Natural killer cell (primary cell): ENCODE measurements around the gene MEN1. TPM values are rescaled to one million over a fixed set of nuclear protein-coding genes. Genes with fewer than 3 reads are reported as not detected.
A peak's percentile ranks its signal among the peaks of the same experiment; 100 is the strongest.

Experiments used
- ATAC-seq, 3 donors: fragments of 150-1000 bp in 2 of 3; fragments of 200-7000 bp in 1 of 3; cut with Tn5 transposase; 1 replicate in 1 of 3; 2 replicates in 2 of 3; pipeline ENCODE4 v1.10.0; 2021; ENCODE audit warnings: mild to moderate bottlenecking in 2 of 3, moderate library complexity in 2 of 3
- DNase-seq, 2 donors: peaks; one replicate each; pipeline versions ENCODE4 v3.0.0 to v3.0.0-alpha.2; 2013 to 2021; ENCODE audit warnings: mixed read lengths in 1 of 2
- H3K27ac ChIP-seq: one replicate; pipeline ENCODE4 v1.5.1; 2013; ENCODE audit warnings: mild to moderate bottlenecking, low read length
- H3K27me3 ChIP-seq: one replicate; pipeline ENCODE4 v1.6.1; 2013; ENCODE audit warnings: low read length; ENCODE audit not compliant: control insufficient read depth, insufficient read depth
- H3K36me3 ChIP-seq: one replicate; pipeline ENCODE4 v1.6.1; 2013; ENCODE audit warnings: low read length; ENCODE audit not compliant: control insufficient read depth, insufficient read depth
- H3K4me1 ChIP-seq: one replicate; pipeline ENCODE4 v1.6.1; 2013; ENCODE audit warnings: low read length; ENCODE audit not compliant: control insufficient read depth, insufficient read depth
- H3K4me3 ChIP-seq: one replicate; pipeline ENCODE4 v1.5.1; 2013; ENCODE audit warnings: low read length
- H3K9me3 ChIP-seq: one replicate; pipeline ENCODE4 v1.6.1; 2013; ENCODE audit warnings: low read length; ENCODE audit not compliant: control insufficient read depth, insufficient read depth
- H3K27ac Mint-ChIP-seq, 2 donors: one replicate each; pipeline ENCODE4 v1.8.0; 2022; ENCODE audit warnings: mild to moderate bottlenecking in 2 of 2, mixed read lengths in 2 of 2, moderate library complexity in 1 of 2
- H3K27me3 Mint-ChIP-seq, 2 donors: one replicate each; pipeline ENCODE4 v1.8.0; 2022; ENCODE audit warnings: low read depth in 2 of 2, mixed read lengths in 2 of 2
- H3K36me3 Mint-ChIP-seq: one replicate; pipeline ENCODE4 v1.8.0; 2022; ENCODE audit warnings: mixed read lengths
- H3K4me1 Mint-ChIP-seq, 2 donors: one replicate each; pipeline ENCODE4 v1.8.0; 2022; ENCODE audit warnings: mixed read lengths in 2 of 2
- H3K4me3 Mint-ChIP-seq: one replicate; pipeline ENCODE4 v1.8.0; 2022; ENCODE audit warnings: mild to moderate bottlenecking, moderate library complexity, mixed read lengths
- H3K9me3 Mint-ChIP-seq, 2 donors: one replicate each; pipeline ENCODE4 v1.8.0; 2022; ENCODE audit warnings: mixed read lengths in 2 of 2
- CTCF ChIP-seq: fragments of 200-600 bp; IDR thresholded peaks from one replicate; pipeline ENCODE4 v1.8.0; 2022; ENCODE audit warnings: antibody characterized with exemption
- WGBS: methylation state at CpG from one replicate; pipeline ENCODE4 v1.1.7; 2013; ENCODE audit warnings: missing lambda C conversion rate; ENCODE audit not compliant: insufficient coverage; 5-methylcytosine and 5-hydroxymethylcytosine counted together
- intact Hi-C: fragments of 100-400 bp; cut with micrococcal nuclease; formaldehyde crosslinking; loops from one replicate; pipeline ENCODE4 v1.14.2; 2022
- total RNA-seq, 4 donors: library from RNA; stranded (reverse); fragments of 120-200 nt in 1 of 4; gene quantifications; one replicate each; pipeline versions ENCODE4 v1.2.3 to v1.2.4, GENCODE V29; 2013 to 2022

Gene MEN1
- total RNA-seq, 3 donors from 2014 or later (not counting 1 experiment from before 2014, with no cell fraction given), result 29.3 to 42.2 (median 32.2) TPM

DNA sequence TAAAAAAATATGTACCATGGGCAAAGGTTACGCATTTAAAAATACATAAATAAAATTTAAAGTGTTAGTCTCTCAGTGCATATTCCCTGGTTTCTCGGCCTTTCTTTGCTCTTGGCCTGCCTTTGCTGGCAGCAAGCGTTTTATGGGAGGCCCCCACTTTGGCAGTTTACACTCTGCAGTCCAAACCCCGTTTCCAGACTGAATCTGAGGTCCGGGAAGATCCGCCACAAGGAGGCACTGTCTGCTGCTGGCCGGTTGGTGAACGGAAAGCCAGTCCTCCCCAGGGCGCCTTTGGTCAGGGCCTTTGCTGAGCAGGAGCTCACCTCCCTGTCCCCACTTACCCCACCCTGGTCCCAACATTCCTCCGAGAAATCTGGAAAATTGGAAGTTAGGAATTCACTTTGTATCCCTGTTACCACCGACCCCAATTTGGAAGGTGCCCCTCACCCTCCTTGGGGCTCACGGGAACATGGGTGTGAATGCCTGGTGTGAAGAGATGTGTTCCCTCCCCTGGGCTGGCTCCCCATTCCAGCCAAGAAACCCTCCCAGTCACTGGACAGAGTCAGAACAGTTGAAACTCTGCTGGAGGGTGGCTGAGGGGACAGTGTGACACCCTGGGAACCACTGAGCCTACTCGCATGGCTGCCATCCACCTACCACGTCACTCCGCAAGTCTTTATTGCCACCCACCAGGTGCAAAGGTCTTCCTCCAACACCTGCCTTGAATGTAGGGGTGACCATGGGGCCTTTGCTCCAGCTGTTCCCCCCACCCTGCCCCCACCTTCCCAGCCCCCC is 22.6 kb downstream of the MEN1 start:
- H3K27me3 Mint-ChIP-seq, result no peaks in the 10 kb centered on the region

GRCh38 chr11:64786308-64786707 is 24.0 kb downstream of the MEN1 start:
- H3K9me3 Mint-ChIP-seq, result no peaks in the 10 kb centered on the region
- intact Hi-C loops, result no loop called here
- no peak overlapping the region for H3K27ac Mint-ChIP-seq
- Histone ChIP-seq H3K27ac (no peak overlapping the region), H3K36me3 (peaks cover 19% of the 10 kb centered on the region), H3K27me3 (no peaks in the 10 kb centered on the region), H3K4me3 (no peak overlapping the region), H3K9me3 (no peaks in the 10 kb centered on the region), H3K4me1 (no peaks in the 10 kb centered on the region)
- no peak overlapping the region for H3K4me3 Mint-ChIP-seq
- H3K36me3 Mint-ChIP-seq, result no peaks in the 10 kb centered on the region
- ATAC-seq (no peak), DNase-seq (no peak)
- H3K4me1 Mint-ChIP-seq, result no peaks in the 10 kb centered on the region
- TF ChIP-seq CTCF, result no peak
- H3K27me3 Mint-ChIP-seq, result no peaks in the 10 kb centered on the region
- WGBS, result 95% methylated on average over 10 of the region's 10 CpGs

More for the DNA sequence above, 22.6 kb downstream of the MEN1 start:
- peak; percentile 55 to 77 for DNase-seq
- peaks cover 19% of the 10 kb centered on the region for H3K36me3 ChIP-seq
- no peaks in the 10 kb centered on the region for H3K9me3 ChIP-seq
- no peaks in the 10 kb centered on the region for H3K4me1 Mint-ChIP-seq
- H3K4me1 ChIP-seq, result no peaks in the 10 kb centered on the region
- no peak overlapping the region for H3K4me3 ChIP-seq
- TF ChIP-seq CTCF, result peak; percentile 65
- H3K9me3 Mint-ChIP-seq, result no peaks in the 10 kb centered on the region
- H3K27ac ChIP-seq, result no peak overlapping the region
- peak; percentile 67 to 92 (median 78) for ATAC-seq
- H3K4me3 Mint-ChIP-seq, result no peak overlapping the region
- H3K27me3 ChIP-seq, result no peaks in the 10 kb centered on the region
- intact Hi-C loops, result loop anchor here (1.0 kb wide), 1 partner anchor 107 kb away; no protein-coding TSS in a partner anchor
- H3K36me3 Mint-ChIP-seq, result no peaks in the 10 kb centered on the region
- H3K27ac Mint-ChIP-seq, result no peak overlapping the region
- WGBS, result 54% methylated on average over 13 of the region's 15 CpGs

- H3K36me3 ChIP-seq, result peaks cover 14% of the 10 kb centered on the region
- H3K9me3 Mint-ChIP-seq, result no peaks in the 10 kb centered on the region
- 97% methylated on average over 10 of the region's 12 CpGs for WGBS
- H3K4me1 Mint-ChIP-seq, result no peaks in the 10 kb centered on the region
- no peaks in the 10 kb centered on the region for H3K27me3 ChIP-seq
- H3K27me3 Mint-ChIP-seq, result no peaks in the 10 kb centered on the region
- DNase-seq, result no peak
- H3K4me3 Mint-ChIP-seq, result no peak overlapping the region
- intact Hi-C loops, result no loop called here
- peaks cover under 1% of the 10 kb centered on the region for H3K4me1 ChIP-seq
- no peak overlapping the region for H3K27ac ChIP-seq
- no peaks in the 10 kb centered on the region for H3K9me3 ChIP-seq
- ATAC-seq, result no peak
- no peaks in the 10 kb centered on the region for H3K36me3 Mint-ChIP-seq
- no peak overlapping the region for H3K27ac Mint-ChIP-seq
- H3K4me3 ChIP-seq, result no peak overlapping the region
- TF ChIP-seq CTCF, result no peak
These were observed 25.4 kb downstream of the MEN1 start for GRCh38 chr11:64784813-64785581.
